ENCODE measurements around the gene PTGIS.
A peak's percentile ranks its signal among the peaks of the same experiment; 100 is the strongest.

The PTGIS gene

DNA sequence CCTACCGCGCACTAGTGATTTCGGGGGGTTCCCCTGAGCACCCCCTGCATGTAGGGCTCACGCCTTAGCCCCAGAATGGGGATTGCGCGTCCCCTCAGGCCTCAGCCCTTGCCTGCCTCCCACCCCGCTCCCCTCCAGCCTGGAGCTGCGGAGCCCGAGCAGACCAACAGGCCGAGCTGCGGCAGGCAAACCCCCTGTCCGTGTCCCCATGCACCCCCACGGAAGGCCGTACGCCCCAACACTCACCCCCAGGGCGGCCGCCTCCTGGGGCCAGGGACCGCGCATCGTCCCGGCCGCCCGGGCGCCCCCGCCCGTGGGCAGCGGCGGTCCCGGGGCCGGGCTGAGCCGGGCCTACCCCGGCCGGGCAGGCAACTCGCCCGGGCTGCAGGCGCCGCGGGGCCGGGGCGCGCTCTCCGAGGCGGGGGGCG is 84.2 kb downstream of the PTGIS start:
- DNase-seq (ENCODE audit: low read depth): no peak
- H3K4me3 ChIP-seq (ENCODE audit: low read depth, low read length): no peak overlapping the region
- TF ChIP-seq CTCF (IDR thresholded peaks at IDR 0.05; ENCODE audit: insufficient read depth, low read depth, low read length, missing control alignments): no peak

- DNase-seq (ENCODE audit: low read depth): no peak
- no peak for TF ChIP-seq CTCF (IDR thresholded peaks at IDR 0.05; ENCODE audit: insufficient read depth, low read depth, low read length, missing control alignments)
- no peak overlapping the region for H3K4me3 ChIP-seq (ENCODE audit: low read depth, low read length)
Observed at GRCh38 chr20:49483018-49483695, 84.8 kb downstream of the PTGIS start.

DNA sequence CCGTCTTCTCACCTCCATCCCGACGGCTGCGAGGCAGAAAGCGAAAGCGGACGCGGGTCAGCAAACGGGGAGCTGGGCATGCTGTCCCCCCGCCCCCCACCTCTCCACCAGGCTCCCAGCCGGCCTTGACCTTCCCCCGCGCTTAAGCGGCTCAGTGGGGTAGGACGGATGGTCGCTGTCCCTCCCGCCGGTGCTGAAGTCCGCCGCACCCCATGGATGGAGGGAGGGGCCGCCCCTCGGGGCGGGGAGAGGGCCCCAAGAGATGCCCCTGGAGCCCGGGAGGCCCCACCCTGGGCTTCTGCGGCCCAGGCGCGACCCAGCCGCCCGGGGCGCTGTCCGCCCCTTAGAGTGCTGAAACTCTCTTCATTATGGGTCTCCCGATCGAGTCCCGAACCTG is 85.3 kb downstream of the PTGIS start, which contains the start of gene KCNB1:
Gene KCNB1, minus strand, starts transcription at position 48 of the 397 bp plus-strand sequence. CDS start 188 bp downstream, outside the sequence.
- H3K4me3 ChIP-seq (ENCODE audit: low read depth, low read length): no peak within 1 kb of the TSS
- DNase-seq (ENCODE audit: low read depth): peak; percentile 6
- TF ChIP-seq CTCF (IDR thresholded peaks at IDR 0.05; ENCODE audit: insufficient read depth, low read depth, low read length, missing control alignments): no peak

GRCh38 chr20:49482173-49482572 is 85.8 kb downstream of the PTGIS start:
- H3K4me3 ChIP-seq (ENCODE audit: low read depth, low read length): no peak overlapping the region
- TF ChIP-seq CTCF (IDR thresholded peaks at IDR 0.05; ENCODE audit: insufficient read depth, low read depth, low read length, missing control alignments): no peak
- no peak for DNase-seq (ENCODE audit: low read depth)

DNA sequence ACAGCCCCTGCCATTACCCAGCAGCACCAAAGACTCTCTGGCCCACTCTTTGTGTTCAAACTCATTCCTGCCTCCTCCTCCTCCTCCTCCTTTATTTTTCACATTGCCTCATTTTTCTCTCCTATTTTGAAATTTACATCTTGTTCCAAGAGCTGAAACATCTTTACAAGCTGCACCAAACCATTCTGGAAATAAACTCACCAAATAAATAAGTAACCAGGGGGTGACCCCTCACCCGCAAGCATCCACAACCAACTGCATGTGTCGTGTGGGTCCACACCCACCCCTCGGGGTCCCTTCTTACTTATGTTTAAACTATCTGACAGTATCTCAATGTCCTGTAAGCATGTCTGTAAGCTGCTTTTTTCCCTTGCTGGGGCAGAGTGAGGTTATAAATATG is 86.8 kb downstream of the PTGIS start:
- DNase-seq (ENCODE audit: low read depth): no peak
- TF ChIP-seq CTCF (IDR thresholded peaks at IDR 0.05; ENCODE audit: insufficient read depth, low read depth, low read length, missing control alignments): no peak
- H3K4me3 ChIP-seq (ENCODE audit: low read depth, low read length): no peak overlapping the region

DNA sequence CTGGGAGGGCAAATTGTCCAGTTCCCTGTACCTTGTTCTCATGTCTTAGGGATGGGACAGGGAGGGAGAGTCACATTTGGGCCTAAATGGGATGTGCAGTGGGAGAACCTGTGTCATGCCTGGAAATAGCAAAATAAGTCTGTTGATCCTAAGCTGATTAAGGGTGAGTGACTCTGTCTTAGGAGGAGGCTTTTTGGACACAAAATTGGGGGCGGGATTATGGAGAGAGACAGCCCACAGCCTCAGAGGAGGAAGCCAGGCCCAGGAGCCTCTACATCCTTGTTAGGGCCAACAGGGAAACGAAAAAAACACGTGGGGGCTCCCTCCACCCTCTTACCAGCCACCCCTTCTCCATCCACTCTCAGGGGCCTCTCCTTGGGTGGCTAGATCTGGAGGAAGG is 87.7 kb downstream of the PTGIS start:
- no peak for DNase-seq (ENCODE audit: low read depth)
- no peak for TF ChIP-seq CTCF (IDR thresholded peaks at IDR 0.05; ENCODE audit: insufficient read depth, low read depth, low read length, missing control alignments)
- H3K4me3 ChIP-seq (ENCODE audit: low read depth, low read length): no peak overlapping the region

DNA sequence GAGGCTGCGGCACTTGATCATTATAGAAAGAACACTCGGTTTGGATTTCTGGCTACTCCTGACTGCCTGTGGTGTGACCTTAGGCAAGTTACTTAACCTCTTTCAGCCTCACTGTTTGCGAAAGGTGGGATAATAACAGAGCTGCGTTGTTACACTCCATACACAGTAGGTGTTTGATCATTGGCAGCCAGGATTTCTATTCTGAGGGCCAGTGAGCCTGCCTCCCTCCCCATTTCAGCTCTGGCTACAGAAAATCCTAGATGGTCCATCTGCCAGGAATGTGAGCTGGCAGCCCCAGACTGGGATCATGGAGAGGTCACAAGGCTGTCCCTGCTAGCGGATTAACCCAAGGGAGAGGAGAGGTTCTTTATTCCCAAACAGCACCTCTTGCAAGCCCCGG is 88.2 kb downstream of the PTGIS start:
- no peak for DNase-seq (ENCODE audit: low read depth)
- no peak for TF ChIP-seq CTCF (IDR thresholded peaks at IDR 0.05; ENCODE audit: insufficient read depth, low read depth, low read length, missing control alignments)
- H3K4me3 ChIP-seq (ENCODE audit: low read depth, low read length): no peak overlapping the region

Data from GM12865 (cell line).